Esophagus muscularis mucosa (tissue), 3 donors: Measurements from ENCODE around the gene F12.

Experiments used
- CTCF ChIP-seq, 3 experiments: fragments of 200-600 bp in 2 of 3; fragments of 450-650 bp in 1 of 3; sonication (generic) in 2 of 3; IDR thresholded peaks; one replicate each; pipeline ENCODE4 v1.5.1; 2017 to 2019; ENCODE audit warnings: antibody characterized with exemption in 3 of 3, mild to moderate bottlenecking in 2 of 3, moderate library complexity in 1 of 3
- POLR2A ChIP-seq: fragments of 450-650 bp; IDR thresholded peaks from one replicate; pipeline ENCODE4 v1.6.1; 2017; ENCODE audit warnings: antibody characterized with exemption, moderate library complexity, mild to moderate bottlenecking, low read depth
- POLR2AphosphoS5 ChIP-seq, 2 donors: sonication (generic); formaldehyde crosslinking; IDR thresholded peaks; one replicate each; pipeline ENCODE4 v1.6.1; 2017; ENCODE audit warnings: antibody characterized with exemption in 2 of 2

GRCh38 chr5:177385720-177386119 lies 23.6 kb downstream of the F12 start:
- TF ChIP-seq CTCF (IDR thresholded peaks at IDR 0.05) = no peak
- no peak for TF ChIP-seq POLR2A
- no peak for TF ChIP-seq POLR2AphosphoS5 (IDR thresholded peaks at IDR 0.05)
